ENCODE results near the gene F2RL2.

F2RL2 gene, protein sequence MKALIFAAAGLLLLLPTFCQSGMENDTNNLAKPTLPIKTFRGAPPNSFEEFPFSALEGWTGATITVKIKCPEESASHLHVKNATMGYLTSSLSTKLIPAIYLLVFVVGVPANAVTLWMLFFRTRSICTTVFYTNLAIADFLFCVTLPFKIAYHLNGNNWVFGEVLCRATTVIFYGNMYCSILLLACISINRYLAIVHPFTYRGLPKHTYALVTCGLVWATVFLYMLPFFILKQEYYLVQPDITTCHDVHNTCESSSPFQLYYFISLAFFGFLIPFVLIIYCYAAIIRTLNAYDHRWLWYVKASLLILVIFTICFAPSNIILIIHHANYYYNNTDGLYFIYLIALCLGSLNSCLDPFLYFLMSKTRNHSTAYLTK

DNA sequence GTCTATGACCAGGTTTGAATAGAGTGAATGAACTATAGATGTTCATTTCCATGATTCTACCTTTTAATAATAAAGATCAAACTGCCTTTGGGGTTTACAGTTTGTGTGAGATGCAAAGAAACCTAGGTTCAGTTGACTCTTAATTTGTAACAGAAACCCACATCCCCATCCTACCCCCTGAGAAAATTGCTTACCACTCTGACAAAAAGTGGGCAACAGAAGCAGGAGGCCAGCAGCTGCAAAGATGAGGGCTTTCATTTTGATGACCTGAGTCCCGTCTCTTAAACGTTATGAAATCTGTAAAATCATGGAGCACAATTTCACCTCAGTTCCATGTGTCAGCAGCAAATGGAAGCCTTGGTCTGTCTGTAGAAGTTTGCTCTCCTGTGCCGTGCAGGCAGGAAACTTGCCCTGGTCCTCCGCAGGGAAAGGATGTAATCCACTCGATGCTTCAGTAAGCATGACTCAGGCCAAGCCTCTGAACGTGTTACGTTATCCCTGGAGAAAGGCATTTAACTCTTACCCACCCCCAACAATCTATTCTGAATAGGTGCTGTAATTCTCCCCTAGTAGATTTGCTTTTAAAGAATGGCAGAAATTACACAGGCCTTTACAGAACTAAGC lies at the start of gene F2RL2:
F2RL2 (minus strand) TSS at position 431 of the 624 bp plus-strand sequence; CDS start at position 258, 173 bp downstream.
- TF ChIP-seq, protein P1, sequence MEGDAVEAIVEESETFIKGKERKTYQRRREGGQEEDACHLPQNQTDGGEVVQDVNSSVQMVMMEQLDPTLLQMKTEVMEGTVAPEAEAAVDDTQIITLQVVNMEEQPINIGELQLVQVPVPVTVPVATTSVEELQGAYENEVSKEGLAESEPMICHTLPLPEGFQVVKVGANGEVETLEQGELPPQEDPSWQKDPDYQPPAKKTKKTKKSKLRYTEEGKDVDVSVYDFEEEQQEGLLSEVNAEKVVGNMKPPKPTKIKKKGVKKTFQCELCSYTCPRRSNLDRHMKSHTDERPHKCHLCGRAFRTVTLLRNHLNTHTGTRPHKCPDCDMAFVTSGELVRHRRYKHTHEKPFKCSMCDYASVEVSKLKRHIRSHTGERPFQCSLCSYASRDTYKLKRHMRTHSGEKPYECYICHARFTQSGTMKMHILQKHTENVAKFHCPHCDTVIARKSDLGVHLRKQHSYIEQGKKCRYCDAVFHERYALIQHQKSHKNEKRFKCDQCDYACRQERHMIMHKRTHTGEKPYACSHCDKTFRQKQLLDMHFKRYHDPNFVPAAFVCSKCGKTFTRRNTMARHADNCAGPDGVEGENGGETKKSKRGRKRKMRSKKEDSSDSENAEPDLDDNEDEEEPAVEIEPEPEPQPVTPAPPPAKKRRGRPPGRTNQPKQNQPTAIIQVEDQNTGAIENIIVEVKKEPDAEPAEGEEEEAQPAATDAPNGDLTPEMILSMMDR (IDR thresholded peaks at IDR 0.05) = no peak

DNA sequence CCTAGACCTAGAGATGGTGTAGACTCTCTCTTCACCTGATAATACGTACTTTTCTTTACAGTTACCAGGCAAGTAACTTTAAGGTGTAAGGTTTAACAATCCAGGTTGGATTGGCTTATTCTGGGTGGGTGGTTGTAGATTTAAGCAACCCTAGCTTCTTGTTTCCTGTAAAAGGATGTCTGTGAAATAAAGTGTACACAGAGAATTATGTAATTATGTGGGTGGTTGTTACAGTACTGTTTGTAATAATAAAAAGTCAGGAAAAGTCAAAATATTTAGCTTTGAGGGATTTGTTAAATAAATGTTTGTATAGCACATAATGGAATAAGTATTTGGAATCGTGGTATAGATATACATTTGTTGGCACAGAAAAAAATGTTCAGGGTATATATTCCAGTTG lies 49.0 kb upstream of the F2RL2 start:
- TF ChIP-seq, protein P1 (IDR thresholded peaks at IDR 0.05) = no peak

DNA sequence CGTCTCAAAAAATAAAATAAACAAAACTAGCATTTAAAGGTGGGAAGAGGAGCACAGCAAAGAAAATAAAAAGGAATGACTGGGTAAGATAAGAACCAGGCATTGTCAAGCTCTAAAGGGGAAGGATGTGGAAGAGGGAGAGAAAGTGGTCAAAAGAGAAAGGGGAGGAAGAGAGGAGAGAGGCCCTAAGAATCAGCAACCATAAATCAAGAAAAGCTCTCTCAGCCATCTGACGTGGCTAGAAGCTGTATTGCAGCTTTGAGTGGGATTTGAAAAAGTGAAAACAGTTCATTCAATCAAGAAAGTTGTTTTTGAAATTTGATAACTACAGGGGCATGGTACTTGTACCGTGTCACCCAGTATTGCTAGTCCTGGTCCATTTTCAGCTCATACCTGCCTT lies 47.3 kb upstream of the F2RL2 start:
- TF ChIP-seq, protein P1 (IDR thresholded peaks at IDR 0.05) = no peak

DNA sequence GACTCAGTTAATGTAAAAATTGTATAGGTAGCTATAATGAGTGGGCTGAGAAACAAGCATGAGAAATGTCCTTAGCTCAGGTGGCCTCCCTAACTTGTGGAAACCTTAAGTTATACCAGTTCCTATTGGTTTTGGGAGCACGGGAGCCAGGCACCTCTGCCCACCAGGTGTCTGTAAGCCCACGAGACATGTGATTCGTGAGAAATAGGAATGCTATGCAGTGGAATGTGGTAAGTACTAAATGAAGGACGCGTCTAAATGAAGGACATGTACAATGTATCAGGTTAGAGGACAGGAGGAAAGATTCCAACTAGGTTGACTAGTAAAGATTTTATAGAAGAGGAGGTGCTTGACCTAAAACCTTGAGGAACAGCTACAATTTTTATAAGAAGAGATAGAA lies 46.0 kb upstream of the F2RL2 start:
- TF ChIP-seq, protein P1 (IDR thresholded peaks at IDR 0.05) = no peak

DNA sequence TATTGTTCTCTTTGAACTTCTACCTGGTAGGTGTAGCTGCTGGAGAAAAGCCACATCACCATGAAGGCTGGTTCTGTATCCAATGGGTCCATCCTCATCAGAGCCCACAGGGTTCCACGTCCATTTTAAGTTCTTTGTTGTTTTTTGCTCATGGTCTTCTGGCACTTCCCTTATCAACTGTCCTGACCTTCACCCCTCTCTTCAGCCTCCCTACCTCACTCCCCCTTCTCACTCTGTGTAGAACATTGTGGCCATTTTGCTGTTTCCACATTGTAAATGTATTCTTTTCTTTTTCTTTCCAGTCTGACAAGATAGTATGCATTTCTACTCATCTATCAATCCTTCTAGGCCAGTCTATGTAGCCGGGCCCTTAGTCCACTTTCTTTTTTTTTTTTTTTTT lies 44.3 kb upstream of the F2RL2 start:
- TF ChIP-seq, protein P1 (IDR thresholded peaks at IDR 0.05) = no peak

DNA sequence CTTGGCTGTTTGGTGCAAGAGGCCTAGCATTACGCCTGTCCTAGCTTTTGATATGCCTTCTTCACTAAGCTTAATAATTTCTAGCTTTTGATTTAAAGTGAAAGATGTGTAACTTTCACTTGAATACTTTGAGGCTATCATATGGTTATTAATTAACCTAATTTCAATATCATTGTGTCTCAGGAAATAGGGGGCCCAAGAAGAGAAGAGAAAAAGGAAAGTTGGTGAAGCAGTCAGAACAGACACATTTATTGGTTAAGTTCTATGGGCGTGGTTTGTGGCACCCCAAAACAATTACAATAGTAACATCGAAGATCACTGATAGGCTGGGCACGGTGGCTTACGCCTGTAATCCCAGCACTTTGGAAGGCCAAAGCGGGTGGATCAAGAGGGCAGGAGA lies 40.9 kb upstream of the F2RL2 start:
- TF ChIP-seq, protein P1 (IDR thresholded peaks at IDR 0.05) = no peak

DNA sequence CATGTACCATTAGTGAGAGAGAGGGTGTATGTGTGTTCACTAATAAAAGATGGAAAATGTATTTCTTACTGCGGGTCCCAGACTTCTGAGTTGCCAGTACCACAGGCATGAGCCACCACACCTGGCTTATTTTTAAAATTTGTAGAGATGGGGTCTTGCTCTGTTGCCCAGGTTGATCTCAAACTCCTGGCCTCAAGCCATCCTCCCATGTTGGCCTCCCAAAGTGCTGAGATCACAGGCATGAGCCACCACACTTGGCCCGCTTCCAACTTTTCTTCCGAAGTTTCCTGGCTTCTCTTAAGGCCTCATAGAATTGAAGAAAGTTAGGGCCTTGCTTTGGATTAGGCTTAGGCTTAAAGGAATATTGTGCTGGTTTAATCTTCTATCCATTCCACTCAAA lies 40.4 kb upstream of the F2RL2 start:
- TF ChIP-seq, protein P1 (IDR thresholded peaks at IDR 0.05) = no peak

All from LNCAP (cell line).